Stimulated activated CD8-positive, alpha-beta memory T cell treated with anti-CD3 and anti-CD28 coated beads, Interleukin-4, amount 100 ng/mL, for 24 hours (primary cell): Measurements from ENCODE around the gene C22orf15.
A peak's percentile ranks its signal among the peaks of the same experiment; 100 is the strongest.

ENCODE experiments used
- DNase-seq: peaks from one replicate; pipeline ENCODE4 v3.0.0-alpha.2; 2020; ENCODE audit warnings: low read depth

Gene C22orf15

GRCh38 chr22:23773483-23774113 is 10.8 kb downstream of the C22orf15 start:
- DNase-seq, result no peak

GRCh38 chr22:23774114-23774921 is 11.5 kb downstream of the C22orf15 start:
- DNase-seq, result no peak

GRCh38 chr22:23774922-23775436 is 12.2 kb downstream of the C22orf15 start:
- no peak for DNase-seq

- DNase-seq, result no peak
Measured at GRCh38 chr22:23775779-23776375, 13.1 kb downstream of the C22orf15 start.

GRCh38 chr22:23777776-23778576 is 15.2 kb downstream of the C22orf15 start:
- DNase-seq, result no peak

GRCh38 chr22:23778577-23778900 is 15.7 kb downstream of the C22orf15 start:
- DNase-seq, result no peak

GRCh38 chr22:23779083-23779482 is 16.3 kb downstream of the C22orf15 start:
- no peak for DNase-seq

- no peak for DNase-seq
Measured at GRCh38 chr22:23779731-23780130, 16.9 kb downstream of the C22orf15 start.

- DNase-seq, result no peak
Measured at GRCh38 chr22:23780146-23780748, 17.5 kb downstream of the C22orf15 start.

- no peak for DNase-seq
Measured at GRCh38 chr22:23781065-23781464, 18.3 kb downstream of the C22orf15 start.

- no peak for DNase-seq
Measured at GRCh38 chr22:23781511-23782183, 18.9 kb downstream of the C22orf15 start.

- DNase-seq, result no peak
Measured at GRCh38 chr22:23782252-23782651, 19.5 kb downstream of the C22orf15 start.

- DNase-seq, result no peak
Measured at GRCh38 chr22:23782703-23783102, 19.9 kb downstream of the C22orf15 start.

- DNase-seq, result no peak
Measured at GRCh38 chr22:23783265-23784150, 20.7 kb downstream of the C22orf15 start.

- DNase-seq, result no peak
Measured at GRCh38 chr22:23784215-23784732, 21.5 kb downstream of the C22orf15 start.

- no peak for DNase-seq
Measured at GRCh38 chr22:23786261-23786710, 23.5 kb downstream of the C22orf15 start.

GRCh38 chr22:23786752-23787599 is 24.2 kb downstream of the C22orf15 start, which contains the start of gene SMARCB1:
TSS of gene SMARCB1 (plus strand) at chr22:23786966. CDS start at chr22:23787170, 204 bp downstream.
- DNase-seq, result peak; percentile 81

- DNase-seq, result no peak
Measured at GRCh38 chr22:23787600-23787896, 24.8 kb downstream of the C22orf15 start.

- DNase-seq, result no peak
Measured at GRCh38 chr22:23787910-23788309, 25.1 kb downstream of the C22orf15 start.
